OCI-LY7 (cell line): ENCODE results near the gene ZNF24. TPM values are rescaled to one million over a fixed set of nuclear protein-coding genes. Genes with fewer than 3 reads are reported as not detected.

Experiments used
- BruUV-seq: library from RNA; stranded (reverse); fragments of 400-500 nt; replicated peaks from 2 replicates; lab custom pipeline; 2021; lab: Mats Ljungman, UMichigan
- CTCF ChIA-PET: fragments of 300-600 bp; sonication (Branson Sonifier 250); formaldehyde crosslinking; loops from one replicate; lab custom pipeline; 2022; ENCODE audit warnings: antibody characterized with exemption; ENCODE audit not compliant: unreplicated experiment; lab: Charles Lee
- POLR2A ChIA-PET: fragments of 300-600 bp; sonication (Branson Sonifier 250); formaldehyde crosslinking; loops from one replicate; lab custom pipeline; 2022; ENCODE audit warnings: antibody characterized with exemption; lab: Charles Lee
- DNase-seq: peaks from one replicate; pipeline ENCODE4 v3.0.0-alpha.2; 2015; ENCODE audit warnings: low spot score
- H2AFZ ChIP-seq: fragments of 200-600 bp; sonication (generic), shearing (Covaris generic); 2 replicates; pipeline ENCODE4 v1.6.1; 2014; ENCODE audit warnings: mild to moderate bottlenecking, antibody characterized with exemption, low read length, moderate library complexity
- H3K27ac ChIP-seq: fragments of 200-600 bp; sonication (generic); 2 replicates; pipeline ENCODE4 v1.5.1; 2014; ENCODE audit warnings: mixed run types, low read depth, mild to moderate bottlenecking, moderate library complexity, low read length, inconsistent platforms; ENCODE audit not compliant: poor library complexity, severe bottlenecking
- H3K36me3 ChIP-seq: fragments of 200-600 bp; sonication (generic); 2 replicates; pipeline ENCODE4 v1.6.1; 2014; ENCODE audit warnings: mild to moderate bottlenecking, antibody characterized with exemption, low read length, moderate library complexity, mixed read lengths; ENCODE audit not compliant: insufficient read depth
- H3K4me1 ChIP-seq: fragments of 200-600 bp; sonication (generic); 2 replicates; pipeline ENCODE4 v1.5.1; 2014; ENCODE audit warnings: mild to moderate bottlenecking, low read length; ENCODE audit not compliant: insufficient read depth, poor library complexity, severe bottlenecking
- H3K4me2 ChIP-seq: fragments of 200-600 bp; sonication (generic); 2 replicates; pipeline ENCODE4 v1.6.1; 2014; ENCODE audit warnings: mild to moderate bottlenecking, low read length
- H3K4me3 ChIP-seq: fragments of 200-600 bp; sonication (generic); 2 replicates; pipeline ENCODE4 v1.5.1; 2014; ENCODE audit warnings: mild to moderate bottlenecking, low read depth, low read length; ENCODE audit not compliant: poor library complexity, severe bottlenecking
- H3K79me2 ChIP-seq: fragments of 200-600 bp; sonication (generic); 2 replicates; pipeline ENCODE4 v1.6.1; 2016; ENCODE audit warnings: low read depth, mild to moderate bottlenecking, low read length, moderate library complexity, mixed read lengths; ENCODE audit not compliant: insufficient read depth
- H3K9me2 ChIP-seq: fragments of 200-600 bp; sonication (generic); 2 replicates; pipeline ENCODE4 v1.6.1; 2016; ENCODE audit warnings: mild to moderate bottlenecking, low read length, mixed read lengths; ENCODE audit not compliant: insufficient read depth
- H3K9me3 ChIP-seq: fragments of 200-600 bp; sonication (generic); 2 replicates; pipeline ENCODE4 v1.6.1; 2014; ENCODE audit warnings: mild to moderate bottlenecking, mixed run types, low read length, mixed read lengths
- H4K20me1 ChIP-seq: fragments of 200-600 bp; sonication (generic); 2 replicates; pipeline ENCODE4 v1.6.1; 2014; ENCODE audit warnings: mild to moderate bottlenecking, antibody characterized with exemption, low read length, moderate library complexity, mixed read lengths; ENCODE audit not compliant: insufficient read depth
- CTCF ChIP-seq: fragments of 200-600 bp; sonication (generic); conservative IDR thresholded peaks from 2 replicates; pipeline ENCODE4 v1.5.1; 2014; ENCODE audit warnings: mild to moderate bottlenecking, antibody characterized with exemption, low read length, moderate library complexity, mixed read lengths
- EZH2phosphoT487 ChIP-seq: fragments of 200-600 bp; sonication (generic); IDR thresholded peaks from 2 replicates; pipeline ENCODE4 v1.6.1; 2018; ENCODE audit warnings: low read depth, borderline replicate concordance, mild to moderate bottlenecking, mixed run types, antibody characterized with exemption, low read length, moderate library complexity, mixed read lengths
- intact Hi-C: fragments of 100-400 bp; cut with micrococcal nuclease; formaldehyde crosslinking; loops from one replicate; pipeline ENCODE4 v1.10.0; 2022; ENCODE audit not compliant: unreplicated experiment
- total RNA-seq, 2 experiments: library from RNA; depleted of rRNA in 1 of 2; stranded (reverse); fragments of >200 nt in 1 of 2; shearing (Covaris generic) in 1 of 2; gene quantifications; 2 replicates each; pipeline ENCODE4 v1.2.3, GENCODE V29; 2014 to 2022

Gene ZNF24
- total RNA-seq, 2 experiments from 2014 or later = 13.6 to 29.8 TPM

- Histone ChIP-seq H3K36me3 (no peaks in the 10 kb centered on the region; the same call in 1 of the 2 replicates), H3K79me2 (no peaks in the 10 kb centered on the region), H2AFZ (no peak overlapping the region), H3K4me2 (no peak overlapping the region), H3K4me1 (no peaks in the 10 kb centered on the region), H3K27ac (no peak overlapping the region), H4K20me1 (no peaks in the 10 kb centered on the region), H3K9me3 (no peaks in the 10 kb centered on the region), H3K4me3 (no peak overlapping the region), H3K9me2 (no peaks in the 10 kb centered on the region)
- ChIA-PET POLR2A (no interaction called here), CTCF (no interaction called here)
- no TSS peak for BruUV-seq
- no peak for DNase-seq
- TF ChIP-seq EZH2phosphoT487 = no peak
- no peak for TF ChIP-seq CTCF
- intact Hi-C loops = loop anchor here (10.0 kb wide), 1 partner anchor 348 kb away; no protein-coding TSS in a partner anchor
Measured at GRCh38 chr18:35352778-35353177, 8.6 kb upstream of the ZNF24 start.

- BruUV-seq = no TSS peak
Measured at GRCh38 chr18:35352283-35352682, 8.1 kb upstream of the ZNF24 start.

More at GRCh38 chr18:35352283-35352682, 8.1 kb upstream of the ZNF24 start:
- no peaks in the 10 kb centered on the region for H3K9me3 ChIP-seq
- no peaks in the 10 kb centered on the region for H4K20me1 ChIP-seq
- H3K9me2 ChIP-seq = no peaks in the 10 kb centered on the region
- DNase-seq = no peak
- TF ChIP-seq EZH2phosphoT487 (no peak), CTCF (no peak)
- ChIA-PET POLR2A (no interaction called here), CTCF (no interaction called here)
- H3K27ac ChIP-seq = no peak overlapping the region
- H3K4me3 ChIP-seq = no peak overlapping the region
- no peak overlapping the region for H3K4me2 ChIP-seq
- no peaks in the 10 kb centered on the region for H3K4me1 ChIP-seq
- no peaks in the 10 kb centered on the region for H3K79me2 ChIP-seq
- H3K36me3 ChIP-seq = no peaks in the 10 kb centered on the region; the same call in 1 of the 2 replicates
- intact Hi-C loops = loop anchor here (10.0 kb wide), 1 partner anchor 347 kb away; no protein-coding TSS in a partner anchor
- H2AFZ ChIP-seq = no peak overlapping the region
